HG03378 (cell line): ENCODE measurements around the gene DIABLO.
"Not testable (repeated sequence)": the region's sequence is repeated elsewhere in the genome, so short reads cannot be mapped to it uniquely, and the experiment has no call there.

Source experiments
- ATAC-seq: cut with Tn5 transposase; IDR thresholded peaks from one replicate; pipeline ENCODE4 v1.9.1; 2021; ENCODE audit warnings: mild to moderate bottlenecking, moderate library complexity; ENCODE audit not compliant: unreplicated experiment

Gene DIABLO

DNA sequence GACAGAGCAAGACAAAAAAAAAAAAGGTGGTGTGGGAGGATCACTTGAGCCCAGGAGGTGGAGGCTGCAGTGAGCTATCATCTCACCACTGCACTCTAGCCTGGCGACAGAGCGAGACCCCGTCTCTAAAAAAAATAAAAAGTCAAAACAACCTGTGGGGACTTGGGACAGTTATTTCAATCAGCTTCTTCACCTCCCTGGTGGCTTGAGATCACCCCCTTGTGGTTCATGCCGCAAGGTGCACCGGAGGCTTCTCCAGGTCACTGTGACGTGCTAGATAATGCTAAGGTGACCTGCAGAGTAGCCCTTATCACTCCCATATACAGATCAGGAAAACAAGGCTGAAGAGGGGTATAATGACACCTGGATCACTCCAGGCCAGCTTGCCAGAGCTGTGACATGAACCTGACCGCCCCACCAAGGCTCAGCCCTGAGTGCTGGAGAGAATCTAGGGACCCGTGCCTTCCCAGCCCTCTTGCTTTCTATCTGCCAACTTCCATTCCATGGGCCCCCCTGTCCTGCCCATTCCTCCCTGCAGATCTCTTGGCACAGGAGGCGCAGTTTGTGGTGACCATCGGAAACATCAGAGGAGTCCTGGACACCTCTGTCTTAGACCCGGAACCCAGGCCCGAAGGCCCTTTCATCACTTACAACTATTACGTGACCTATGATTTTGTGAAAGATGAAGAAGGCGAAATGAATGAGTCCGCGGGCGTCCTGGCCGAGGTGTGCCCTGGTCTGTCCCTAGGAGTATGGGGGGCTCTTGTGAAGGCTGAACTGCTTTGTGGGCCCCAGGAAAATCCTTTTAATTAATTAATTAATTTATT lies 34.8 kb downstream of the DIABLO start:
- ATAC-seq: no peak

DNA sequence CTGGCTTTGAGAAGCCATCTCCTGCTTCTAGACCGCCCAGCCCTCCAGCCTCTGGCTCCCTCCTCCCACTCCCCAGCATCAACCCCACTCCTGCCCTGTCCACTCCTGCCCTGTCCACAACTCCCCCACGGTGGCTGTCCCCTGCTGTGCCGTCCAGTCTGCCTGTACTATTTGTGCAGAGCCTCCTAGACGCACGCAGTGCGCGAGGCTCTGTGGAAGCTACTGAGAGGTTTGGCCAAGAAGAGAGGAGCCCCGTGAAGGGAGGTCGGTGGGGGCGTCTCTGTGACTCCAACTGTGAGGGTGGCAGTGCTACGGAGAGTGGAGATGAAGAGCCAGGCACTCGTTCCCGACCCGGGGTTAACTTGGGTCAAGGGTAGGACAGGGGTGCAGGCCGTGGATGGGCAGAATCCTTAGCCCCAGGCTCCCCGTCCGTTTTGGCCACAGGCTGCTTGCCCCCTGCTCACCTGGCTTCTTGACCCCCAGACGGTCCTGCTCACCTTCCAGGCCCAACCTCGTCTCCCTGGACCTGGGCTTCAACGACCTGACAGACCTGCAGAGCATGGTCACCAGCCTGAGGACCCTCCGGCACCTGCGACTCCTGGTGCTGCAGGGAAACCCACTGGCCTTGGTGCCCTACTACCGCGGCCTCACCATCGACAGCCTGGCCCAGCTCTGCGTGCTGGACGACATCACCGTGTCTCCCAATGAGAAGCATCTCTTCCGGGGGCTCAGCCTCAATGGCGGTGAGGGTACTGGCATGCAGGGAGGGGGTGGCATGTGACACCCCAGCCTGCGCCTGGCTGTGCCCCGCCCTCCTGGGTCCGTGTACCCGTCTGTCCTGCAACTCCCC lies 36.0 kb downstream of the DIABLO start:
- ATAC-seq: no peak

DNA sequence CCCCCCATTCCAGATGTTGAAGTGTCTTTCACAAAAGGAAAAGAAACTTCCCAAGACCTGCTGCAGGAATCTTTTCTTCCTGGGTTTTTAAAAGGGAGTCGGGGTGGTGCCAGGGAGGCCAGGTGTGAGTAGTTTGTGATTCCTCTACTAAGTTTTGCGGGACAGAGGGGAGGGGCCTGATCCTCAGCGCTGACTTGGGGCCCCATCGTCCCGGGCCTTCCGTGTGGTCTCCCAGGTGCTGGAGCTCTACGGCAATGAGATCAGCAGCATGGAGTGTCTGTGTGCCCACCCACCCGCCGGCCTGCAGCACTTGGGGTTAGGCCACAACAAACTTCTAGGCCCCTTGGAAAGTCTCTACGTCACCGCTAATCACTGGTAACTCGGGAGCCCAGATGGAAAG lies 38.4 kb downstream of the DIABLO start:
- ATAC-seq: no peak

DNA sequence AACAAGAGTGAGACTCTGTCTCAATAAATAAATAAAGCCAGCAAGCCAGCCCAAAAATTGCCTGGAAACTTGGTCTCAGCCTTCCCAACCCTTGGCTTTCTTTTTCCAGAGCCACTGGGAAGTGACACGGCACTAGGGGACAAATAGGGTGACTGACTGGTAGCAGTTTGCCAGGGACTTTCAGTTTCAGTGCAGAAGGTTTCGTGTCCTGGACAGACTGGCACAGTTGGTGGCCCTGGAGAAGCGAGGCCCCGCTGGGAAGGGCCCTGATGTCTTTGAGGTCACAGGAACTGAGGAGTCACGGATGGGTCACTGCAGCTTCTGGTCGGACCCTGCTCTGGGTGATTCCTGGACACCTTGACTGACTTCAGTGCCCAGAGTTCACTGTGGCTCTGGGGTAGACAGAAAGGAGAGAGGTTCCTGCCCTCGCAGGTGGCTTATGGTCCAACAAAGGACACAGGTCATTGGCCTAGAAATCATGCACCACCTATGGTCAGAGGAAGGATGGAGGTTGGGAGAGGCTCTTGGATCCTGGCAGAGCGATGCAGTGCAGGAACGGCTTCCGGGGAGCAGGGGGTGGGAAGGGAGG lies 40.3 kb downstream of the DIABLO start:
- ATAC-seq: no peak

DNA sequence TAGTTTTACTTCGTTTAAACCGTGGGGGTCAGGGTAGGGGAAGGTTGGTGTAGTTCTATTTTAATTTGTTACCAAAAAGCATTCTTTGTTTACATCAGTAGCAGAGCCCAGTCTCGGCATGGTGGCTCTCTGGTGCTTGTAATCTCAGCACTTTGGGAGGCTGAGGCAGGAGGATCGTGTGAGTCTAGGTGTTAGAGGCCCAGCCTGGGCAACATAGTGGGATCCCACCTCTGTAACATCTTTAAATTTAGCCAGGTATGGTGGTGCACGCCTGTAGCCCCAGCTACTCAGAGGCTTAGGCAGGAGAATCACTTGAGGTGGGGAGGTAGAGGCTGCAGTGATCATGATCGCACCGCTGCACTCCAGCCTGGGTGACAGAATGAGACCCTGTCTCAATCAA lies 40.8 kb downstream of the DIABLO start:
- no peak for ATAC-seq

DNA sequence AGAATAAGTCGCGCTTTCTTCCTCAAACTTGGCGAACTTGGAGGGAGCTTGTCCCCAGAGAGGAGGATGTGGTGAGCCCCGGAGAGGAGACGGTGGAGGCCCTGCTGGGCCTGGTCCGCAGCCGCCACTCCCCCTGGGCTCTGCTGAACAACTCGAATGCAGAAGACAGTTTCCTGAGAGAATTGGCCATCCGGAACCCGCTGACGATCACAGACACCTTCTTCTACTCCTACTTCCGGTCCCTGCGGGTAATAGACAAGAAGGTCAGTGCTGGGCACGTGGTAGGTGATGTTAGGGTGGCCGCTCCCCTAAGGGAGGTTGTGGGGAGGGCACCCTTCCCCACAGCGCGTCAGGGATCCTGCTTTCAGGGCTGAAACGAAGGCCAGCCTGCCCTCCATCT lies 41.3 kb downstream of the DIABLO start:
- ATAC-seq: no peak

DNA sequence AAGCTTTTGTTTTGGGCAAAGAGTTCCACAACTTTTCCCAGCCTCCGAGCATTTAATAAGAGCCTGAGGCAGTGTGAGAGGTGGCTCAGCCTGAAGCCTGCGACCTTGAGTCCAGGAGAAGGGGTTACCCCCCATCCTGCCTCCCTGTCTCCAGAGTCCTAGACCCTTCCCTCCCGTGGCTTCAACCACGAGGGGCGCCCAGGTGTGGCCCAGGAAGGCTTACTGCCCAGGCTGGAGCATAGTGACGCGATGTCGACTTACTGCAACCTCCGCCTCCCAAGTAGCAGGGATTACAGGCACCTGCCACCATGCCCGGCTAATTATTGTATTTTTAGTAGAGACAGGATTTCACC lies 42.3 kb downstream of the DIABLO start:
- ATAC-seq: no peak

DNA sequence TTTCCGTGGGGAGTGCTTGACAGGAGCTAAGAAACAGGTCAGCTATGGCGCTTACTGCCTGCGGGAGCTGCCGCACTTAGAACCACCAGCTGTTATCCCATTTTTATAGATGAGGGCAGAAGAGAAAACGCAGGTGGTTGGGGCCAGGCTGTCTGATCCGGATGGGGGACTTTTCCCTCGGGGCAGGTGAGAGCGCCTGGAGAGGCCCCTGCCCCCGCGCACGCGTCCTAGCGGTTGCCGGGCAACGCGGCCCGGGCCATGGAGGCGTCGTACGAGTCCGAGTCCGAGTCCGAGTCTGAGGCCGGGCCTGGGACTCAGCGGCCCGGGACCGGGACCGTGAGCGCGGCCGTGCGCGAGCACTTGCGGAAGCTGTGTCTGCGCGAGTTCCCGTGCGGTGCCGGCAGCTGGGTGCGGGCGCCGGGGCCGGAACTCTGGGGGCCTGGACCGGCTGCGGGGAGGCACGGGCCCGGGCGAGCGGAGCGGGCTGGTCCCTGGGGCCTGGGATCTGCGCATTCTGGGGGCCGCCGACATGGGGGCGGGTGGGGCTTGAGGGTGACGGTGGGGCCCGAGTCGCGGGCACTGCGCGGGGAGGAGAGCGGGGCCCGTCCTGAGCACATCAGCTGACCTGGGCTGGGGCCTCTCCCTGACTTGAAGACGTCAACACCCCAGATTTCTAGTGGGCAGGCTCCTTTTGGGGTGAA lies 42.8 kb downstream of the DIABLO start, which contains the start of gene LRRC43:
Gene LRRC43, plus strand, starts transcription at position 237 of the 701 bp plus-strand sequence. Its CDS starts 22 bp downstream, at position 259.
- ATAC-seq: no peak

DNA sequence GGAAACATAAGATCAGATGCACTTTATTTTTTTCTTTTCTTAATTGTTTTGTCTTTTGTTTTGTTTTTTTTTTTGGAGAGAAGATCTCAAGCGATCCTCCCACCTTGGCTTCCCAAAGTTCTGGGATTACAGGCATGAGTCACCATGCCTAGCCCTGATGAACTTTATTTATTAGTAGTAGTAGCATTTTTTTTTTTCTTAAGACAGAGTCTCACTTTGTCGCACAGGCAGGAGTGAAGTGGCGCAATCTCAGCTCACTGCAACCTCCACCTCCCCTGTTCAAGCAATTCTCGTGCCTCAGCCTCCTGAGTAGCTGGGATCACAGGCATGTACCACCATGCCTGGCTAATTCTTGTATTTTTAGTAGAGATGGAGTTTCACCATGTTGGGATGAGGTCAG lies 49.4 kb downstream of the DIABLO start:
- not testable (repeated sequence) for ATAC-seq

DNA sequence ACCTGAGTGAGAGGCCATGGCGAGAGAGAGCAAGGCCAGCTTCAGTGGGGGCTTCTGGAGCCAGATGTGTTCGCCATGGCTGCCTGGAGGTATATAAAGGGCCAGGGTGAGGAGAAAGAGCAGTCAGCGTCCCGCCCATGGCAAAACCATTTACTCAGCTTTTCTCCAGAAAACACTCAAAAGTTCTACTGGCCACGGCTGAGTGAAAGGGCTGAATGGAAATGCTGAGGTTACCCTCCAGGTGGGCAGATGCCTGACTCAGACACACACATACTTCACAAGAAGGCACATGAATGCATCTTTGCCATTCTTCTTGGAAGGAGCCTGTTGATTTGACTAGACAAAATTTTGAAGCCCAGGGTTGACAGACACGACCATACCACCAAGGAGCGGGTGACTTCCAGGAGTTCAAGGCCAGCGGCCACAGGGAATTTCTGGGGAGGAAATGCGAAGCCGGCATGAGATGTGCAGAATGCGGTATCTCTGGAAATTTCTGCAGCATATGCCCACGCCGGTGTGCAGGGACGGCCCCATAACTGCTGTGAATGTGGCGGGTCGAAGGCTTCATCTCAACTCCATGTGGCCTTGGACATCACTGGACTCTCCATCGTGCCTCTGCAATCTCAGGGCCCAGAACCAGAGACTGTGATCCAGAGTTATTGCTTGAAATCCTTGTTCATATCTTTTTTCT lies 51.6 kb downstream of the DIABLO start, which contains the start of gene IL31:
Gene IL31, minus strand, starts transcription at position 67 of the 691 bp plus-strand sequence. Its CDS starts 49 bp downstream, at position 18.
- ATAC-seq: no peak

DNA sequence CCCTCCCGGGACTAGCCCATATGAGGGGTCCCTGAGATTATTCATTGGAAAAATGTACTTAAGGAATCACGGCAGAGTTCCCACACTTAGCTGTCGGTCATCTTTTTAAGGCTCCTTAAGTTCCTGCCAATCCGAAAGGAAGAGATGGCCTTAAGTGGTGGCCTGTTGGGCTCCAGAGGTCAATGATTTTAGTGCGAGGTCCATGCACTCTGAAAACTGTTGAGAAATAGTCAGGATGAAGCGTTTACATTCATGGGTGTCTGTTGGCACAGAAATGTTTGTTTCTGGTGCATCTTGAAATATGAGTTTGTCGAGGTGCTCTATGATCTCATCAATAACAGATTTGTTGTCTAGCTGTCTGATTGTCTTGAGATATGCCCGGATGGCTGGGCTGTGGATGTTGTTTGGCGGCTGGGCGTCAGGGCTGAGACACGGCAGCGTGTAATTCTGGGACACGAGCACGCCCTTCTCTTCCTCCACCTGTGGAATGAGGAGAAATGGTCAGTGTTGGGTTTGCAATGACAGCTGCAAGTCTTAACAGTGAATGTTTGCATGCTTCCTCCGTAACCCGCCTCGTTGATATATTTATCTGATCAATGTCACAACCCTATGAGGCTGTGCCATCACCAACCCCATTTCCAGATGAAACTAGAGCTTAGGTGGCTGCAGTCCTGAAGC lies 53.5 kb downstream of the DIABLO start:
- no peak for ATAC-seq

DNA sequence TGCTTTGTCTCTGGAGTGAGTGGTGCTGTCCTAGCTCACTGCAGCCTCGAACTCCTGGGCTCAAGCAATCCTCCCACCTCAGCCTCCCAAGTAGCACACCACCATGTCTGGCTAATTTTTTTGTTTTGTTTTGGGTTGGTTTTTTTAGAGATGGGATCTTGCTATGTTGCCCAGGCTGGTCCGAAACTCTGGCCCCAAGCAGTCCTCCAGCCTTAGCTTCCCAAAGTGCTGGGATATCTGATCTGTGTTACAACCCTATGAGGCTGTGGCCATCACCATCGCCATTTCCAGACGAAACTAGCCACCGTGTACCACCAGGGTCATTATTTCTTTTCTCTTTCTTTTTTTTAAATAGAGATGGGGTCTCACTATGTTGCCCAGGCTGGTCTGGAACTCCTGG lies 54.5 kb downstream of the DIABLO start:
- no peak for ATAC-seq

DNA sequence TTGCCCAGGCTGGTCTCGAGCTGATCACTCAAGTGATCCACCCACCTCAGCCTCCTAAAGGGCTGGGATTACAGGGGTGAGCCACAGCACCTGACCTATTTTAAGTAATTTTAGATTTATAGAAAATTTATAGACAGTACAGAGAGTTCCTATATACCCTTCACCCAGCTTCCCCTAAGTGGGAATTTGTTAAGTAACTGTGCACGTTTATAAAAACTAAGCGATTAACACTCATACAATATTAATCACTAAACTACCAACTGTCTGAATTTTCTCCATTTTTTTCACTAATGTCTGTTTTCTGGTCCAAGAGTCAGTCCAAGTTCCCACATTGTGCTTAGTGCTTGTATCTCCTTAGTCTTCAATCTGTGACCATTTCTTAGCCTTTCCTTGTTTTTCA lies 57.4 kb downstream of the DIABLO start:
- ATAC-seq: no peak

DNA sequence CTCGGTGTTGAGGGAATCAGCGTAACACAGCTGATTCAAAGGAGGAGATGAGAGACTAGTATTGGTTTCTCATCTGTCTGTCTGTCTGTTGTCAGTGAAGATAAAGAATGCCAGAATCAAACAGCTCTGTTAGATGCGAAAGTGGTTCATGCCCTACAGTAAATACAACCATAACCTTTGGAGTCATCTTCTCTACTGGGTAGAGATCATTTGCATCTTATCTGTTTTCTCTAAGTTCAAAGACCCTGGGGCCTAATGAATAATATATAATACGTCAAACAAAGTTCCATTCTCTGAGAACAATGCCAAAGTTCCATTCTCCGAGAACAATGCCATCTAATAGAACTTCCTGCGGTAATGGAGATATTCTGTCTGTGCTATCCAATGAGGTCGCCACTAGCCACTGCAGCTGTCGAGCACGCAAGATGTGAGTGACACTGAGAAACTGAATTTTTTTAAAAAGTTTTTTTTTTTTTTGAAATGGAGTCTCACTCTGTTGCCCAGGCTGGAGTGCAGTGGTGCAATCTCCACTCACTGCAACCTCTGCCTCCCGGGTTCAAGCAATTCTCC lies 58.4 kb downstream of the DIABLO start:
- ATAC-seq: no peak

DNA sequence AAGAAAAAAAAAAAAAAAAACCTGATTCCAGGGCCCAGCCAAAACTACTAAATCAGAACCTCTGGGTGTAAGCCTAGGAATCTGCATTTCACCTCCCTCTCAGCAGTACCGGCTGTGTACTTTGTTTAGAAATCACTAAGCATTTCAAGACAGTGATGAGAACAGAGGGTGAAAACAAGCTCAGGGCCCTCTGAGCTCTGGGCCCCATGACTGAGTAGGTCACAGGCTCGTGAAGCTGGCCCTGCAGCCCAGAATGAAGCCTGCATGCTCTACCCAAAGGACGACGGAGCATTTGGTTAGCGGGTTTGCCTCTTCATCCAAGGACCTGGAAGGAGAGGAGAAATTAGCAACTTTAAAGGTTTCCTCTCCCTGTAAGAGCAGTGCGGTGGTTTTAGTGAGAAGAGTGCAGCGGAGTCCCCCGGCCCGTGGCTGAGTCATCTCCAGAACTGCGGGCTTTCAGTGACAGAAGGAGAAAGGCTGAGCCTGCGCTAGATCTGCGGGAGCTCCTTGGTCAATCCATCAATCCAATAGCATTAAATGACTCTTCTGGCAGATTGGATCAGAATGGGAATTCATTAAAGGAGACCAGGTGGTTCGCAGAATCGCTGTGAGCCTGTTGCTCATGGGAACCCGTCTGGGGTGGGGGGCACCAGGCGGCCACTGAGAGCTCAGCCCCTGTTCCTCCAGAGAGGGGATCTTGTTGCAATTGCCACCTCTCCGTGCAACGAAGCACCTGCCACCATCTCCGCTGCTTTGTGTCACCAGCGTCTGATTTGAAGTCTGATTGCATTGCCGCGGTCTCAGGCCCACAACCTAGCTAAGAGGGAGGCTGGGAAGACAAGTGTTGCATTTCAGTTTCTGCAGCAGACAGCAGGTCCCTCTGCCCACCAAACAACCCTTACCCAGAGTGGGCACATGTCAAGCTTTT lies 59.2 kb downstream of the DIABLO start:
- ATAC-seq: no peak

DNA sequence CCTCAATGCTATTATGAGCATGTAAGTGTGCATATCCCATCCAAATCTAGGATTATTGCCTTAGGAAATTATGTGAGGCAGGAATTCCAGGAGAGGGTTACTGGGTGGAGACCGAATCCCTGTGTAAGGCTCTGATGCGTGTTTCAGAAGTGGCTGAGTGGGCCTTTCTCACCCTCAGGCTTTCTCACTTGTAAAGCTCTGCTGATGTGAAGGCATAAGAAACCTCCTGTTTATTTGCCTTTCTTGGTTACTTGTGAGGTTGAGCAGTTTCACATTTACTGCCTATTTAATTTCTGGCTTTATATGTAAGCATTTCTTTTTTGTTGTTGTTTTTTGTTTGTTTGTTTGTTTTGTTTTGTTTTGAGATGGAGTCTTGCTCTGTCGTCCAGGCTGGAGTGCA lies 62.9 kb downstream of the DIABLO start:
- ATAC-seq: no peak

DNA sequence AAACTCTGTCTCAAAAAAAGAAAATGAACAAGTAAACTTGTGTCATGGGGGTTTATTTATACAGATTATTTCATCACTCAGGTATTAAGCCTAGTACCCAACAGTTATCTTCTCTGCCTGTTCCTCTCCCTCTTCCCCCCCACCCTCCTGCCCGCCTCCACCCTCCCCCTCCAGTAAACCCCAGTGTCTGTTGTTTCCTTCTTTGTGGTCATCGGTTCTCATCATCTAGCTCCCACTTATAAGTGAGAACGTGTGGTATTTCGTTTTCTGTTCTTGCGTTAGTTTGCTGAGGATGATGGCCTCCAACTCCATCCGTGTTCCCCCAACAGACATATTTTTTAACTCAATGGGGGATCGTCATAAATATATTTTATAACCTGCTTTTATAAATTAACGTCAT lies 64.2 kb downstream of the DIABLO start:
- ATAC-seq: no peak

DNA sequence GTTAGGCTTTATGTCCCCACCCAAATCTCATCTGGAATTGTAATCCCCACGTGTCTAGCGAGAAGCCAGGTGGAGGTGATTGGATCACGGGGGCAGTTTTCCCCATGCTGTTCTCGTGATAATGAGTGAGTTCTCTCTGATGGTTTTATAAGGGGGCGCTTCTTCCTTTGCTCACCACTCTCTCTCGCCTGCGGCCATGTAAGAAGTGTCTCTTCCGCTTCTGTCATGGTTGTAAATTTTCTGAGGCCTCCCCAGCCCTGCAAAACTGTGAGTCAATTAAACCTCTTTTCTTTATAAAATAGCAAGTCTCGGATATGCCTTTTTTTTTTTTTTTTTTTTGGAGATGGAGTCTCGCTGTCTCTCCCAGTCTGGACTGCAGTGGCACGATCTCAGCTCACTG lies 65.1 kb downstream of the DIABLO start:
- no peak for ATAC-seq
